ENCODE measurements around the gene PADI1. TPM values are rescaled to one million over a fixed set of nuclear protein-coding genes. Genes with fewer than 3 reads are reported as not detected.
A peak's percentile ranks its signal among the peaks of the same experiment; 100 is the strongest.

Gene PADI1
- total RNA-seq, 1 experiment from 2014 or later: 0.24 TPM

- Histone ChIP-seq H2BK20ac (ENCODE audit: low read depth, low read length, poor library complexity, severe bottlenecking) (no peak overlapping the region), H3K56ac (ENCODE audit: insufficient read length, low read depth, low read length) (no peak overlapping the region), H2BK5ac (ENCODE audit: insufficient read length, low read length) (no peak overlapping the region), H2AK5ac (ENCODE audit: insufficient read length, low read length) (no peak overlapping the region), H3K18ac (ENCODE audit: insufficient read length, low read depth, low read length) (no peak overlapping the region), H2AFZ (ENCODE audit: low read length) (no peak overlapping the region), H3K4ac (ENCODE audit: low read depth, low read length) (no peak overlapping the region), H4K20me1 (ENCODE audit: control insufficient read depth, insufficient read depth, insufficient read length) (no peaks in the 10 kb centered on the region), H4K5ac (ENCODE audit: insufficient read length, low read depth, low read length) (no peak overlapping the region), H3K9me3 (ENCODE audit: control insufficient read depth, low read depth, low read length) (no peaks in the 10 kb centered on the region), H2BK12ac (ENCODE audit: insufficient read length, low read depth, low read length) (no peak overlapping the region), H3K27ac (ENCODE audit: insufficient read length, low read depth, low read length) (no peak overlapping the region), H3K23me2 (ENCODE audit: insufficient read length, low read depth, low read length, poor library complexity, severe bottlenecking) (peaks cover 4% of the 10 kb centered on the region), H3K23ac (ENCODE audit: insufficient read length, low read depth, low read length) (no peak overlapping the region), H2BK120ac (ENCODE audit: low read depth, low read length, poor library complexity, severe bottlenecking) (no peak overlapping the region), H3T11ph (ENCODE audit: low read length) (no peak overlapping the region), H3K27me3 (ENCODE audit: insufficient read depth, low read length) (no peaks in the 10 kb centered on the region; the same call in 1 of the 2 replicates), H4K91ac (ENCODE audit: insufficient read length, low read depth, low read length) (no peak overlapping the region), H2BK15ac (ENCODE audit: low read depth, low read length) (no peak overlapping the region), H3K9ac (ENCODE audit: extremely low read depth, insufficient read length, low read length) (no peak overlapping the region), H3K14ac (ENCODE audit: insufficient read depth, low read length) (no peak overlapping the region), H3K79me2 (ENCODE audit: insufficient read depth, low read length) (no peaks in the 10 kb centered on the region), H3K4me1 (ENCODE audit: insufficient read depth, low read length) (peaks cover 5% of the 10 kb centered on the region; the same call in 1 of the 2 replicates), H4K8ac (replicated peaks; ENCODE audit: insufficient read length, low read depth, low read length) (no peak overlapping the region), H3K79me1 (ENCODE audit: insufficient read depth, low read depth, low read length, poor library complexity, severe bottlenecking) (no peaks in the 10 kb centered on the region), H3K4me2 (ENCODE audit: insufficient read depth, insufficient read length, low read length) (no peak overlapping the region)
- peak; percentile 92 for DNase-seq
- H3K27ac Mint-ChIP-seq: no peak overlapping the region; a peak in 1 of 7 replicates
- peak; percentile 96 for TF ChIP-seq CTCF (conservative IDR thresholded peaks at IDR 0.05)
- H3K4me3 Mint-ChIP-seq: no peak overlapping the region
- peaks cover 17 to 25% of the 10 kb centered on the region in 2 experiments for H3K4me1 Mint-ChIP-seq
- no peaks in the 10 kb centered on the region for H3K27me3 Mint-ChIP-seq (ENCODE audit: low read depth)
- H3K9me3 Mint-ChIP-seq: no peaks in the 10 kb centered on the region
- no peaks in the 10 kb centered on the region for H3K36me3 Mint-ChIP-seq (ENCODE audit: insufficient read depth in 1 of 3, low read depth in 3 of 3)
- no CpG with 5 or more reads among the region's 18 CpGs for WGBS (ENCODE audit: extremely low coverage, insufficient read length, low lambda C conversion rate)
These were observed 32.0 kb downstream of the PADI1 start for GRCh38 chr1:17236779-17237560.

Data from H9 (cell line).